ENCODE measurements around the gene RALY.

Gene RALY

GRCh38 chr20:33993576-33994221 is at the start of gene RALY:
RALY (plus strand) TSS chr20:33993911; CDS start chr20:34072075, 78,164 bp downstream.
- DNase-seq, result no peak

DNA sequence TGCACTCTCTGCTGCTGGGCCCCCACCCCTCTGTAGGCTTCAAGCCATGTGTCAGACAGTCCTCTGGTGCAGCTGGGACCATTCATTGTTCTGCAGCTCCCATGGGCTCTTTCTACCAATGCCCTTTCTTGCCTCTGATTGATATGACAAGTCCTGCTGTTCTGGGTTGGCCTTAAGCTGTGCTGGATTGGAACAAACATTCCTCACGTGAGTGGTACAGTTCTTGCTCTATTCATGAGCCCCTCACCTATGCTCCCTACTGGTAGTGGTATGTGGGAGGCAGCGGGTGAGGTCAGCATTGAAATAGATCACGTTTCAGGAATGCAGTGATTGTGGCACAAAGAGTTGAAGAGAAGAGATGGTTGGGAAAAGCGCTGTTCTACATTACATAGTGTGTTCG is 48.8 kb upstream of the RALY start:
- no peak for DNase-seq

DNA sequence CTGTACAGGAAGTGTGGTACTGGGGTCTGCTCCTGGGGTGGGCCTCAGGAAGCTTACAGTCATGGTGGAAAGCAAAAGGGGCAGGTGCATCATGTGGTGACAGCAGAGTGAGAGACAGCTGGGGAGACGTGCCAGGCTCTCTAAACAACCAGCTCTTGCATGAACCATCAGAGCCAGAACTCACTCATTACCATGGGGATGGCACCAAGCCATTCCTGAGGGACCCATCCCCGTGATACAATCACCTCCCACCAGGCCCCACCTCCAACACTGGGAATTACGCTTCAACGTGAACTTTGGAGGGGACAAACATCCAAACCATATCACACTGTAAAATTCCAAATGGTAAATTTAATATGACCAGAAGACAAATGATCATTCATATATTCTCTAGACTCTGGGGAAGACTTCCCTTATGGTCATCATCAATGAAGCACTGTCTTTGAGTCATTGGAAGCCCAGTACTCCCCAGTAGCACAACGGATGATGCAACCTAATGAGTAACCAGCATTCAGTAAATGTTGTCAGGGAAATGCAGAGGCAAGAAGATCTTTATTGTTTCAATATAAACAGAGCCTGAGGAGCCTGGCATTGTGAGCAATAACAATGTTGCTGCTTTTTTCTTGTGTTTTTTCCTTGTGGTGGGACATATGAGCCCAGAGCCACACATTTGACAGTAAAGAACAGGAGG is 48.2 kb upstream of the RALY start:
- DNase-seq, result no peak

- DNase-seq, result peak; percentile 5
Measured at GRCh38 chr20:33947709-33948295, 45.9 kb upstream of the RALY start.

GRCh38 chr20:33948480-33948879 is 45.2 kb upstream of the RALY start:
- DNase-seq, result no peak

DNA sequence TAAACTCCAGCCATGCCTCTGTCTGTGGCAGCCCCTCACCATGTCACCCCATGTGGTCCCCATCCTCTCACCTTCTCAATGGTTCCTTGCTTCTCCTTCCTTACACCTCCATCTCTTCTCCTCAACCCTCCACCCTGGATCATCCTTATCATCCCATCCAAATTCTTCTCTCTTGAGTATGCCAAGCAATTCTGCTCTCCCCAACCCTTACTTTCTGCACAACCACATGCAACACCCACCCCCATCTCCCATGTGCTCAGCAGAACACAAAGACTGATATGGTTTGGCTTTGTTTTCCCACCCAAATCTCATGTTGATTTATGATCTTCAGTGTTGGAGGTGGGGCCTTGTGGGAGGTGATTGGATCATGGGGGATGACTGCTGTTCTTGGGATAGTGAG is 42.5 kb upstream of the RALY start:
- DNase-seq, result no peak

DNA sequence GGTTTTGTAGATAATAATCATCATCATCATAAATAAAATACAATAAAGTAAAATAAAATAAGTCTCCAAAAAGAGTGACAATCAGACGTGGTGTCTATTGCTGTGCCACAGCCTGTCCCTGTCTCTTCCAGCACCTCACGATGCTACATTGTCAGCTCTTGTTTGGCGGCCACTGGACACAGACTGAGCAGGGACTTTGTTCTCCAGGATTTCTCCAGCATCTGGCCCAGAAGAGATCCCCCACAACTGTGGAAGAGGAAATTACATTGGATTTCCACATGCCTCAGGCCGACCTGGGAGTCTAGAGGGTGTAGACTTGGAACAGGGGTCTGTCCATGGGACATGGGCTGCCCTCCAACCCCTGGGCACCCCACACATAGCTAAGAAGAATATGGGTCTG is 39.2 kb upstream of the RALY start:
- no peak for DNase-seq

GRCh38 chr20:33963751-33964150 is 30.0 kb upstream of the RALY start:
- DNase-seq, result no peak

DNA sequence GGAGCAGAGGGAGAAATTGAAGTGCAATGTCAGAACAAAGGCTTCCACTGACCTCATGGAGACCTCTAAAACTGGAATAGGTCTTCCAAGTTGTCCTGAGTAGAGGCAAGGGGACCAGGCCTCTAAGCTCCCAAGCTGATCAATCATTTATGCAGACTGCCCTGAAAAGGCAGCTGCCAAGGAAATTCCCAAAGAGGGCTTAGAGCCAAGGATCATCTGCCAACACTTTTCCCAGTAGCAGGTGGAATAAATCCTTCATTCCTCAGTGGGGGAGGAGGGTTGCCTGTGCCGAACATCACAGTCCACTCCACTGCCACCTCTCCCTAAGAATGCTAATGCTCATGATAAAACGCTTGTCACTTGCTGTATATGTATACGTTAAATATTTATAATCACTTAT is 29.3 kb upstream of the RALY start:
- no peak for DNase-seq

GRCh38 chr20:33967126-33967525 is 26.6 kb upstream of the RALY start:
- DNase-seq, result no peak

DNA sequence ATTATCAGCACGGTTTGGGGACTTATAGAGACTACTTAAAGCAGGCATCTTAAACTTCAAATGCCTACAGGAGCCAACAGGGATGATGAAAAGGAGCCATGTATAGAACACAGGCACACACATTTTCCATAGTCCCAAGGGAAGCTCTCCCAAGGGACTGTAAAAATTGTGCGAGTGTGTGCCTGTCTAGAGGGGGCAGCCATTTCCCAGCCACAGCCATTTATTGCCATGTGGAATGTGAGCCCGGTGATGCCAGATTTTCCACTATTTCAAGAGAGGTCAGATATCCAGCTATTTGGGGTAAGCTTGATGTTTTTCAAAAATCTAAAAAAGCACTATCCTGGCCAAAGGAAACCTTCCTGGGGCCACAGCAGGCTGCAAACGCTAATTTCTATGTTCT is 24.1 kb upstream of the RALY start:
- DNase-seq, result no peak

GRCh38 chr20:33970229-33970628 is 23.5 kb upstream of the RALY start:
- no peak for DNase-seq

- DNase-seq, result no peak
Measured at GRCh38 chr20:33971147-33971975, 22.4 kb upstream of the RALY start.

DNA sequence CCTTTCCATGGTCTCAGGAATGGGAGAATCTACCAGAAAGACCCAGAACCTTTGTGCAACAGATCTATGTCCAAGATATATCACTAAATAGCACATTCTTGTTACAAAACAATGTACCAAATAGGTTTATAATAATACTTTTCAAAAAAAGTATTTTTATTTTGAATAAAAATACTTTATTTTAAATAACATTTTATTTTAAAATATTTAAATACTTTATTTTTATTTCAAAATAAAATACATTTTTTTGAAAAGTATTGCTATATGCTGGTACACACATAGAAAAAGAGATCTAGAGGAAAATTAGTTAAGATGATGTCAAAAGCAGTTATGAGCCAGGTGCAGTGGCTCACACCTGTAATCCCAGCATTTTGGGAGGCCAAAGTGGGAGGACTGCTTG is 16.8 kb upstream of the RALY start:
- no peak for DNase-seq

GRCh38 chr20:33977535-33977934 is 16.2 kb upstream of the RALY start:
- DNase-seq, result no peak

DNA sequence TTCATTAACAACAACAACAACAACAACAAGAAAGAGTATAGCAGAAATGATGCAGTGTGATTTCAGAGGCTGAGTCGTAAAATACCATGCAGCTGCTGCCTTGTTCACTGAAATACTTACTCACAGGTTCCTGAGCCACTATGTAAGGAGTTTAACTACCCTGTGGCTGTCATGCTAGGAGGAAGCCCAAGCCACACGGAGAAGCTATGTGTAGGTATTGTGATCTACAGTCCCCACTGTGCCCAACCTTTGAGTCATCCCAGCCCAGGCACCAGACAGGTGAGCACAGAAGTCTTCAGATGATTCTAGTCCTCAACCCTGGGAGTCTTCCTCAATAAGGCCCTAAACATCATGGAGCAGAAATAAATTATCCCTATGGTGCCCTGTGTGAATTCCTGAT is 14.6 kb upstream of the RALY start:
- no peak for DNase-seq

DNA sequence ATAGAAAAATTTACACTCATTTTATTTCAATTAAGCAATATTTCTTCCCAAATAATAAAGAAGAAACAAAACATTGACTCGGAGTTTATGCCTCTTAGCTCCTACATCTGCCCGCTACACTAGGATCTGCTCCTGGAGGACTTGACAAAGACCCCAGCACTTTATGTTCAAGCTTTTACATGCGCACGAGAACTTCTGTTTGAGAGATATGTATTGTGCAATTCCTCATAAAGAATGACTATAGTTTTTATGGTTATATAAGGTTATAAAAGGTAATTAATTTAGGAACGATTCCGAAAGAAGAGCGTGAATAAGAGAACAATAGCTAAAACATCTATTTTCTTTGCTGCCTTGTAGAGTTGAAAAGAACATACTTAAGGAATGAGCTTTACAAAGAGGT is 12.4 kb upstream of the RALY start:
- DNase-seq, result no peak

GRCh38 chr20:33981964-33982363 is 11.7 kb upstream of the RALY start:
- no peak for DNase-seq

- no peak for DNase-seq
Measured at GRCh38 chr20:33983371-33983770, 10.3 kb upstream of the RALY start.

DNA sequence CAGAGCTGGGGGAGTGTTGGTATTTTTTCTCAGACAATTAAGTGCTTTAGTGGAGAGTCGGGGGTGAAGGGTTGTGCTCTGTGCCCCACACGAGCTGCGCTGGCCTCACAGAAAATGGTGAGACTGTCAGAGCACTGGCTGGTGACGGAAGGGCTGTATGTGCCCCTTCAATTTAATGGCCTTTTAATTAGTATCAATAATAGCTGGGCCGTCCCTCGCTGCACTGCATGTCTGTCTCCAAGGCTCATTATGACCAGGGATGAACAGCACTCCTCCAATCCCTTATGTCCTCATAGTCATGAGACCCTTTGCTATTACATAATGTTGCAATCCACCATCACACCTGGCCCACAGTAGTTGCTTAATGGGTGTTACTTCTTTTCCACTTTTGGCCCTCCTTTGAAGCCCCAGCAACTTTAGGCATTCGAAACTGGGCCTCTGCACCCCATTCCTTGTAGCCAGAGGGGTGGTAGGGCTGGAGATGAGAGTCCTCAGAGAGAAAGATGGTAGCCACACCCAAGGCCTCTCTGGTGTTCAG is 9.5 kb upstream of the RALY start:
- peak; percentile 33 for DNase-seq

GRCh38 chr20:33985280-33985679 is 8.4 kb upstream of the RALY start:
- no peak for DNase-seq

GRCh38 chr20:33985830-33986229 is 7.9 kb upstream of the RALY start:
- DNase-seq, result no peak

GRCh38 chr20:33986560-33987216 is 7.0 kb upstream of the RALY start:
- DNase-seq, result no peak

Data from NCI-H1105 (cell line).